ENCODE data around the gene PRDM16. TPM values are rescaled to one million over a fixed set of nuclear protein-coding genes. Genes with fewer than 3 reads are reported as not detected.

Gene PRDM16
- total and polyA plus RNA-seq, 2 of the 4 experiments (the other 2 are of a cell fraction), result 0.02 TPM; not detected in 1

GRCh38 chr1:3296826-3297225 is 227.8 kb downstream of the PRDM16 start:
- BruUV-seq (replicated peaks), result no TSS peak
- no peaks in the 10 kb centered on the region for H3K79me1 ChIP-seq (ENCODE audit: low read depth in 1 of 2, low read length in 2 of 2)
- no peaks in the 10 kb centered on the region for H4K20me1 ChIP-seq (ENCODE audit: insufficient read depth, low read length)
- intact Hi-C loops (cut with micrococcal nuclease), result no loop called here
- no peak overlapping the region for H3K18ac ChIP-seq (ENCODE audit: low read depth, low read length)
- ATAC-seq (ENCODE audit: low read depth) (no peak), DNase-seq (no peak)
- no peak overlapping the region for H3K4ac ChIP-seq (ENCODE audit: low read depth, low read length)
- no peak overlapping the region for H2BK20ac ChIP-seq (ENCODE audit: low read depth, low read length)
- no peak overlapping the region for H3K56ac ChIP-seq (ENCODE audit: extremely low read depth, insufficient read depth, low read length)
- no peak overlapping the region for H4K5ac ChIP-seq (ENCODE audit: low read depth, low read length)
- H2AFZ ChIP-seq (replicated peaks; ENCODE audit: low read length, poor library complexity), result no peak overlapping the region
- no peak overlapping the region for H2BK15ac ChIP-seq (ENCODE audit: low read depth, low read length)
- H3K9me1 ChIP-seq (ENCODE audit: insufficient read depth, low read length), result no peaks in the 10 kb centered on the region
- peaks cover 4% of the 10 kb centered on the region for H3K9me3 ChIP-seq (ENCODE audit: control insufficient read depth, insufficient read depth, low read length)
- no peak overlapping the region for H3K4me3 ChIP-seq (ENCODE audit: insufficient read depth, low read depth, low read length)
- no peak overlapping the region for H3K14ac ChIP-seq (replicated peaks; ENCODE audit: low read depth, low read length)
- no peak overlapping the region for H4K8ac ChIP-seq (ENCODE audit: low read depth in 2 of 2, low read length in 2 of 2)
- H2BK120ac ChIP-seq (ENCODE audit: low read depth, low read length), result no peak overlapping the region
- no peaks in the 10 kb centered on the region for H3K4me1 ChIP-seq (ENCODE audit: control insufficient read depth, insufficient read depth, low read length)
- TF ChIP-seq MAZ (IDR thresholded peaks at IDR 0.05; ENCODE audit: borderline replicate concordance, low read depth, low read length) (no peak), MAFK (IDR thresholded peaks at IDR 0.05; ENCODE audit: low read depth, low read length) (no peak), NFE2L2 (IDR thresholded peaks at IDR 0.05; ENCODE audit: low read depth, low read length) (no peak), POLR2A (IDR thresholded peaks at IDR 0.05; ENCODE audit: low read depth, low read length) (no peak), CTCF (conservative IDR thresholded peaks at IDR 0.05; ENCODE audit: low read depth, low read length) (no peak), ELK1 (IDR thresholded peaks at IDR 0.05; ENCODE audit: borderline replicate concordance, low read depth, low read length) (no peak)
- peaks cover 16% of the 10 kb centered on the region; the same call in 1 of the 2 replicates for H3K27me3 ChIP-seq (ENCODE audit: control insufficient read depth, insufficient read depth, low read length)
- H3K4me2 ChIP-seq (ENCODE audit: low read depth, low read length), result no peak overlapping the region
- no peak overlapping the region for H4K91ac ChIP-seq (ENCODE audit: insufficient read depth, low read depth, low read length)
- no peaks in the 10 kb centered on the region for H3K36me3 ChIP-seq (ENCODE audit: control insufficient read depth, insufficient read depth, low read length)
- H3K27ac ChIP-seq (ENCODE audit: insufficient read depth, low read length), result no peak overlapping the region
- H2AK5ac ChIP-seq (ENCODE audit: low read depth, low read length), result no peak overlapping the region
- no peak overlapping the region for H3K9ac ChIP-seq (ENCODE audit: low read depth, low read length)
- H2AK9ac ChIP-seq (replicated peaks; ENCODE audit: low read depth, low read length, poor library complexity), result no peak overlapping the region
- ChIA-PET POLR2A (ENCODE audit: unreplicated experiment) (no interaction called here), CTCF (no interaction called here)
- no peak overlapping the region for H2BK5ac ChIP-seq (ENCODE audit: low read depth, low read length, poor library complexity, severe bottlenecking)
- dilution Hi-C loops (cut with HindIII; ENCODE audit: low sequenced_read_pairs, unreplicated experiment), result no loop called here
- no CpG with 5 or more reads among the region's 16 CpGs for WGBS, 2 experiments (ENCODE audit: extremely low coverage in 2 of 2, insufficient read length in 1 of 2)
- in situ Hi-C loops (cut with MboI; ENCODE audit: low sequenced_read_pairs), result no loop called here
- H3K23ac ChIP-seq (ENCODE audit: low read depth, low read length), result no peak overlapping the region
